ENCODE measurements around the gene TMTC1. TPM values are rescaled to one million over a fixed set of nuclear protein-coding genes. Genes with fewer than 3 reads are reported as not detected.
"Not testable (repeated sequence)": the region's sequence is repeated elsewhere in the genome, so short reads cannot be mapped to it uniquely, and the experiment has no call there.

The TMTC1 gene
- total and polyA plus RNA-seq, 5 experiments from 2014 or later, result not detected

DNA sequence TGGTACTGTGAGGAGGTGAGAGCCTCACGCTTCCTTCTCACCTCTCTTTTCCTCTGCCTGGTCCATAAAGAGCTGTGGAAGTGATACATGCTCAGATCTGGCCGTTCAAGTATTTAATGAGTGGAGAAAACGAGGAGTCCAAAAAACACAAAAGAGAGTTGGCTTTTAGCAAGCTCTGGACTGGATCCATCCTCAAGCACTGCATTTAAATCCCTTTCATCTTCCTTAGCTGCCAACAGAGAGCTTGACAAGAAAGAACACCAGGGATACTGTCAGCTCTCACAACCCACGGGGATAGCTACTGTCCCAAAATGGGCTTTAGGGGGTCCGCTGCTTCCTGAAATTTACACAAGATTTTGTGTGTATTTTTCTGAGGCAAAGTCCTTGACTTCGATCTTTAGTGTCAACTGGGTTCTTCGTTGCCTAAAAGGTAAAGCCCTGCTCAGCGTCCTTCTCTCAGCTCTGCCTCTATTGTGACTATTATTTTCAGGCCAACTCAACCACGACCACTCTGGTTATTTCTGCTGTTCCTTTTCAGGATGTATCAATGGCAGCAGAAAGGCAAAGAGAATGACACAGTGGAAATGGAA, 120.9 kb downstream of the TMTC1 start:
- H3K36me3 Mint-ChIP-seq, result no peaks in the 10 kb centered on the region
- no peaks in the 10 kb centered on the region for H3K9me3 Mint-ChIP-seq
- H3K27me3 Mint-ChIP-seq, result no peaks in the 10 kb centered on the region
- no peak for DNase-seq
- no peak overlapping the region for H3K4me3 Mint-ChIP-seq
- ATAC-seq, result no peak
- no peaks in the 10 kb centered on the region for H3K4me1 Mint-ChIP-seq
- POLR2A ChIA-PET, result no interaction called here
- no peak overlapping the region for H3K27ac Mint-ChIP-seq

DNA sequence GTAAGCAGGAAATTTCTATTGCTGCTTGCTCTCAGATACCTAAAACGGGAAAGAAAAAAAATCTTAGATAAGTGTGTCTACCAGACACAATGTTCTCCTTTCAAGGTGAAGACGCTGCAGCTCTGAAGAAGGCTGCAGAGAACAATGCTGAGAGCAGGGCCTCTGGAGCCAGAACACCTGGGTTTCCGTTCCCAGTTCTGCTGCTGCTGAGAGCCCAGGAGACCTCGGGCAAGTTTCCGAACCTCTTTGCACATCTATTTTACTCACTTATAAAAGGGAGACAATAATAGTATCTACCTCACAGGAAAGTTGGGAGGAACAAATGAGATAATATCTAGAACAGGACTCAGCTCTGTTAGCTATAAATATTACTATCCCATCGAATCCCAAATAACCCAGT, 122.9 kb downstream of the TMTC1 start:
- no peaks in the 10 kb centered on the region for H3K27me3 Mint-ChIP-seq
- ATAC-seq (no peak), DNase-seq (no peak)
- H3K36me3 Mint-ChIP-seq, result no peaks in the 10 kb centered on the region
- no peaks in the 10 kb centered on the region for H3K4me1 Mint-ChIP-seq
- POLR2A ChIA-PET, result no interaction called here
- H3K27ac Mint-ChIP-seq, result no peak overlapping the region
- no peaks in the 10 kb centered on the region for H3K9me3 Mint-ChIP-seq
- H3K4me3 Mint-ChIP-seq, result no peak overlapping the region

DNA sequence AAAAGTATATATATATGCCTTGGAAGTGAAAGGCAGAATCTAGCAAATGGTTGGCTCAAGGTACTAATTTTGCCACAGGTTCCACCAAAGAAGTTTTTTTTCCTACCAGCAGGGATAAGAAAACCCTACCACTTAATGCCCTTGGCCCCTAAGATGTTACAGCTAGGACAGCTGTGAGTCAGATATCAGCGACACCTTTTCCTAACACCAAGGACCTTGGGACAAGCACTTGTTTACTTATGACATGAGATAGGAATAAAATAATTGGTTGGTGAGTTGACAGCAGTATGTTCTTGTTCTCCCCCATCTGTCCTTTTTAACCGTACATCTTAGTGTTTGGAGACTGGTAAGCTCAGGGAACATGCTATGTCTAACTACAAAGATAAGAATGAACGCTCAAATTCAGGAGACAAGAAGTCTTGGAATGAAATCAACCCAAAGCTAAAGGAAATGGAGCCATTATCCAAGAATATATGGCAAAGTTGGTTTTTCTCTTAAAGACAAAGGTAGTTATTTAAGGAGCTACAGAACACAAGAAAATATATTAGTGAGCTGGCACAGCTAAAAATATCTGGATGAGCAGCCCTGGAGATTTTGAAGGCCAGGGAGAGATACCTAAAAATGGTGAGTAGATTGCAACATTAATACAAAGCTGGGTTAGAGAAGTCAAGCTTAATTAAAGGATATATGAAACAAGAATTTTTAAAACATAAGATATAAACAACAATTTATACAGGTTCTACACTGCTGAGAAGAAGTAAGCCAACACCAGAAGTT, 126.8 kb downstream of the TMTC1 start:
- DNase-seq, result no peak
- H3K4me3 Mint-ChIP-seq, result no peak overlapping the region
- H3K36me3 Mint-ChIP-seq, result no peaks in the 10 kb centered on the region
- no peaks in the 10 kb centered on the region for H3K4me1 Mint-ChIP-seq
- no peak for ATAC-seq
- H3K9me3 Mint-ChIP-seq, result no peaks in the 10 kb centered on the region
- H3K27ac Mint-ChIP-seq, result no peak overlapping the region
- peaks cover under 1 to 6% (median 3%) of the 10 kb centered on the region in 5 donors for H3K27me3 Mint-ChIP-seq
- POLR2A ChIA-PET, result no interaction called here

DNA sequence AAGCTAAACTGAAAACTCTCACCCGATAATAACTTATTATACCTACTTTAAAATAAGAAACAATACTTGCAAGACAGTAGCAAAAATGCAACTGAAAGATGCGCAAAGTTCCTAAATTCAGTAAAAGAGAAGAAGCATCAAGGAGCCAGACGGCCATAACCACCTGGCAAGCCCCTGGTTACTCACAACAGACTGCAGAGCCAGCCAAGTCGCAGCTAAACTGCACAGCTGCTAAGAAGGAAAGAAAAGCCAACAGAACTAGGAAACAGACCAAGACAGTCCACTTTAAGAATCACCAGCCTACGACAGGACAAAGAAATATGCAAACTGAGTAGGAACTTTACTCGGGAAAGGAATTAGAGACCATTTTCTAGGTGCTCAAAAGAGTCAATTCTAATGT, 127.9 kb downstream of the TMTC1 start:
- no peak overlapping the region for H3K27ac Mint-ChIP-seq
- DNase-seq, result no peak
- no peaks in the 10 kb centered on the region for H3K36me3 Mint-ChIP-seq
- POLR2A ChIA-PET, result no interaction called here
- peaks cover 3 to 14% (median 5%) of the 10 kb centered on the region in 5 donors for H3K27me3 Mint-ChIP-seq
- ATAC-seq, result no peak
- H3K9me3 Mint-ChIP-seq, result no peaks in the 10 kb centered on the region
- H3K4me3 Mint-ChIP-seq, result no peak overlapping the region
- H3K4me1 Mint-ChIP-seq, result no peaks in the 10 kb centered on the region

DNA sequence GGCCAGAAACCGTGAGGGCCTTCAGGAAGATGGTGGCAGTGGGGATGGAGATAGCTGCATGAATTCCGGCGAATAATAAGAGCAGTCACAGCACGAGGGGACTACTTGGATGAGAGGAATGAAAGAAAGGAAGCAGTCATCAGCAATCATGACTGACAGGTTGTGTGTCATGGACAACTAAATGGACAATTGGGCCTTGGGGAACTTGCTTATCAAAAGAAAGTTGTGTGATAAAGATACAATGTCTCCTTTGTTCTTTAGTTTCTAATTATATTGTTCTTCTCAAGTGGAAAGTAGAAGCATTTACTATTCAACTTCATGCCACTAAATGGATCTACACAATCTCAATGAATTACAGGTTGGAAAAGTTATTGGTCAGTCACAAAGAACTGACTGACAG, 130.5 kb downstream of the TMTC1 start:
- POLR2A ChIA-PET, result no interaction called here
- peaks cover 4 to 19% (median 6%) of the 10 kb centered on the region in 5 donors for H3K27me3 Mint-ChIP-seq
- no peaks in the 10 kb centered on the region for H3K9me3 Mint-ChIP-seq
- no peaks in the 10 kb centered on the region for H3K36me3 Mint-ChIP-seq
- no peak overlapping the region for H3K27ac Mint-ChIP-seq
- no peaks in the 10 kb centered on the region for H3K4me1 Mint-ChIP-seq
- ATAC-seq, result no peak
- no peak overlapping the region for H3K4me3 Mint-ChIP-seq
- DNase-seq, result no peak

DNA sequence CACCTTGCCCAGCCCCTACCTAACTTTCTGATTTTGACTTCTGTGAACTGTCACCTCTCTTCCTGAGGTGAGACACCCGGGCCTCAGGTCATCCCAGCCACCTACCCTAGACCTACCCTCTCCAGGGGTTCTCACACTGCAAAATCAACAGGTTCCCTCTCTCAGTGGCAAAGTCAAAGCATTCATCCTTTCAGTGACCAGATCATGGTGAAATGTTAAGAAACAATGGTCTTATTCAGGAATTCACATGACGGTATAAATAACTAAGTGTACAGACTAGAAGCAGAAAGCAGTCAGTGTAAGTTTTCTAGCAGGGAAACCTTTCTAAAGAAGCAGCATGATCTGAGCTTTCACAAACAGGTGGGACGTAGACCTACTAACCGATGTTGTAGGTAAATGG, 133.4 kb downstream of the TMTC1 start:
- Mint-ChIP-seq H3K27ac (no peak overlapping the region), H3K27me3 (peaks cover 4 to 19% (median 6%) of the 10 kb centered on the region in 5 donors), H3K4me3 (no peak overlapping the region), H3K4me1 (no peaks in the 10 kb centered on the region), H3K36me3 (no peaks in the 10 kb centered on the region), H3K9me3 (no peaks in the 10 kb centered on the region)
- DNase-seq (no peak), ATAC-seq (no peak)
- POLR2A ChIA-PET, result no interaction called here

DNA sequence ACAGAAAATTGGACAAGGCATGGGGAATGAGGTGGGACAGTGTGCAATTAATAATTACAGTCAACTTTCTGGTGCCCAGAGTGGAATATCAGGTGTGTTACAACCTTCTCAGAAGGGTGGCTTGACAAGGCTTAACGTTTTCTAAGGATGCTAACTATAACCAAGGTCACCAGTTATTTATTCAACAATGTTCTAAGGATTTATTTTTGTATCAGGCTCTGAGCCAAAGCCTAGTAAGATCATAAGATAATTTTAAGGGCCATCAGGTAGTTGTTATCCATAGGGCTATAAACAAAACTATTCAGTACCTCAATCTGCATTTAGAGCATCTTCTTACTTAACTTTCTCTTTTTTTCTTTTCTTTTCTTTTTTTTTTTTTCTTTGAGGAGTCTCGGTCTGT, 134.0 kb downstream of the TMTC1 start:
- Mint-ChIP-seq H3K27ac (no peak overlapping the region), H3K27me3 (peaks cover 4 to 19% (median 6%) of the 10 kb centered on the region in 5 donors), H3K4me3 (no peak overlapping the region), H3K4me1 (no peaks in the 10 kb centered on the region), H3K9me3 (no peaks in the 10 kb centered on the region), H3K36me3 (no peaks in the 10 kb centered on the region)
- ATAC-seq (no peak), DNase-seq (no peak)
- POLR2A ChIA-PET, result no interaction called here

DNA sequence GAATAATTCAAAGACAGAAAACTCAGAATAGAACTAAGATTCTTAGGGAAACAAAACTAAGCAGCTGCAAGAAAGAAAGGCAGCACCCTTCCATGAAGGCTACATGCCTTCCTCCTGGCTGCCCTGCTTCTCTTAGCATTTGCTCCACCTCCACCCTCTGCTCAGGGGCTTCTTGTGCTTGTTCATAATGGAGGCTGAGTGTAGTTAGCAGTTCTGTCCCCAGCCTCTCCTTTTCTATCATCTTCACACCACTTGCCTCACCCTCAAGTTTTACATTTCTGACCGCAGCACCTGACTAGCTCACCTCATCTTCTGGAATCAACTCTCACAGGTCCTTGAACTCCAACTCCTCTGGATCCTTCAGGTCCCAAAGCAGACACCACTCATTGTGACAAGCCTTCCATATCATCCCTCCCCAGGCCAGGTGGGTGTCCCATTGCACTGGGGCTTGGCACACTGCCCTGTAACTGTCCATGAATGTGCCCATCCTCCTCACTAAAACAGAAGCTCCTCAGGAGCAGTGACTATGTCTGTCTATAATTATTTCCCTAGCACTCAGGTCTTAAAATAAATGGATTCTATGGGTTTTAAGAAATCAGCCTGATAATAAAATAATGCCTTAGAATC, 139.1 kb downstream of the TMTC1 start:
- H3K27me3 Mint-ChIP-seq, result peaks cover 0 to 9% (median 3%) of the 10 kb centered on the region in 5 donors
- DNase-seq, result no peak
- no peaks in the 10 kb centered on the region for H3K9me3 Mint-ChIP-seq
- POLR2A ChIA-PET, result no interaction called here
- H3K4me1 Mint-ChIP-seq, result no peaks in the 10 kb centered on the region
- no peak overlapping the region for H3K27ac Mint-ChIP-seq
- ATAC-seq, result no peak
- H3K4me3 Mint-ChIP-seq, result no peak overlapping the region
- no peaks in the 10 kb centered on the region for H3K36me3 Mint-ChIP-seq

DNA sequence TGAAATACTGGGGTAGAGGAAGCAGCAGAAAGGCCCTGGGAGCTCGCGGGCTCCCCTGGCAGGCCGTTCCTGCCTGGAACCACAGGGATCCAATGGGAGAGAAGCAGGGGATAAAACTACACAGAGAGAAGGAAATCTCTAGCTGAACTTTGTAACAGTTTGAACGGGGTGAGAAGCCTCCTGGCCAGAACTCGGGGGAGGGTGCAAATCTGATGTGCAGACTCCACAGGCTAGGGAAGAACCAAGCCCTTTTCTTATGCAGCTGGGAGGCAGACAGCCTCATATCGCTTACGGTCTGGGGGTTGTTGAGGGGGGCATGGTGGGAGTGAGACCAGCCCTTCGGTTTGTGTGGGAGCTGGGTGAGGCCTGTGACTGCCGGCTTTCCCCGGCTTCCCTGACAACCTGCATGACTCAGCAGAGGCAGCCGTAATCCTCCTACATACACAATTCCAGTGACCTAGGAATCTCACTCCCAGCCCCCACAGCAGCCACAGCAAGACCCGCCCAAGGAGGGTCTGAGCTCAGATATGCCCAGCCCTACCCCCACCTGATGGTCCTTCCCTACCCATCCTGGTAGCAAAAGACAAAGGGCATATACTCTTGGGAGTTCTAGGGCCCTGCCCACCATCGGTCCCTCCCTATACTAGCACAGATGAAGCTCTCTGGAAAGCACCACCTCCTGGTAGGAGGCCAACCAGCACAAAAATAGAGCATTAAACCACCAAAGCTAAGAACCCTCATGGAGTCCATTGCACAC, 143.0 kb downstream of the TMTC1 start:
- Mint-ChIP-seq H3K4me3 (no peak overlapping the region), H3K27ac (no peak overlapping the region), H3K27me3 (peaks cover 0 to 25% (median 6%) of the 10 kb centered on the region in 5 donors), H3K4me1 (no peaks in the 10 kb centered on the region), H3K9me3 (no peaks in the 10 kb centered on the region), H3K36me3 (no peaks in the 10 kb centered on the region)
- POLR2A ChIA-PET, result no interaction called here
- ATAC-seq (no peak), DNase-seq (no peak)

DNA sequence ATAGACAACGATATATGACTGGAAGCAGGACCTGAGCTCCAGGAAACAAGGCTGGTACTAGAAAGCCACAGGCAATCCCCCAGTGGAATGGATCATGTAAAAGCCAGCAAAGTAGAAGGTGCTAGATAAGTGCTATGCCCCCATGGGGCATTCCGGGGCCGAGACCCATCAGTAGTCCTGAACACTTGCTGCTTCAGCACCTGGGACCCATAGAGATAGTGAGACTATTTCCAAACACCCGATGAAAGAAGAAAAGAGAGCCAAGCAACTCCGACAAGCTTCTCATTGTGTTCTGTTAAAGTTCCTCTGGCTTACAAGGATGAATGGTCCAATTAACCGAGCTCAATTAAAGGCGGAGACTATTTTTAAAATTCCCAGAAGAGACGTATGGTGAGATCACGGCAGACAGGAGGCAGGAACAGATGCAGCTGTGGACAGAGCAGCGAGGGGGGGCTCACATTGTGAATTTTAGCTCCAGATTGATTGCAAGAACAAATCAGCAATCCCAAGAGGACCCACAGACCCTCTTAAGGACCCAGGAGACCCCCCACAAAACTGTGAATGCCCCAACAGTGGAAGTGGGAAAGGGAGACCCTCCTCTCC, 143.7 kb downstream of the TMTC1 start:
- peaks cover 0 to 32% (median 10%) of the 10 kb centered on the region in 5 donors for H3K27me3 Mint-ChIP-seq

DNA sequence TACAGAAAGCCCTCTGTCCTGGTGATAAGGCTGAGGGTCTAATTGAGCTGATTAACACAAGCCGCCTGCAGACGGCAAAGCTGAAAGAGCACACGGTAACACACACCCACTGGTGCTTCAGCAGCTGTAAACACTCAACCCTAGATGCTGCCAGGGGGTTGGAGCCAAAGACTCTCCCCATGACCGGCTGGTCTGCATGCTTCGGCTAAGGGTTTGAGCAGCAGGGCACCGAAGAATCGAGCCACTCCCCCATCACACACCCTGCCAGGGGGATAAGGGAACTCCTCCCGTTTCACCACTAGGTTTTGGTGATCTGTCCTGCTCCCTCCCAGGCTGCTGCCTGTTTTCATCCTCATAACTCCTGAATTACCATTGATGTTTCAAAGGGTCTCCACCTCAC, 145.2 kb downstream of the TMTC1 start:
- no peaks in the 10 kb centered on the region for H3K4me1 Mint-ChIP-seq
- H3K36me3 Mint-ChIP-seq, result no peaks in the 10 kb centered on the region
- H3K27me3 Mint-ChIP-seq, result peaks cover 0 to 32% (median 17%) of the 10 kb centered on the region in 5 donors
- H3K27ac Mint-ChIP-seq, result no peak overlapping the region
- H3K4me3 Mint-ChIP-seq, result no peak overlapping the region
- no peaks in the 10 kb centered on the region for H3K9me3 Mint-ChIP-seq
- ATAC-seq (no peak), DNase-seq (no peak)
- POLR2A ChIA-PET, result no interaction called here

More for the DNA sequence above, 143.7 kb downstream of the TMTC1 start:
- ATAC-seq, result no peak
- H3K9me3 Mint-ChIP-seq, result no peaks in the 10 kb centered on the region
- H3K27ac Mint-ChIP-seq, result no peak overlapping the region
- H3K4me3 Mint-ChIP-seq, result no peak overlapping the region
- POLR2A ChIA-PET, result no interaction called here
- no peaks in the 10 kb centered on the region for H3K4me1 Mint-ChIP-seq
- DNase-seq, result no peak
- H3K36me3 Mint-ChIP-seq, result no peaks in the 10 kb centered on the region

DNA sequence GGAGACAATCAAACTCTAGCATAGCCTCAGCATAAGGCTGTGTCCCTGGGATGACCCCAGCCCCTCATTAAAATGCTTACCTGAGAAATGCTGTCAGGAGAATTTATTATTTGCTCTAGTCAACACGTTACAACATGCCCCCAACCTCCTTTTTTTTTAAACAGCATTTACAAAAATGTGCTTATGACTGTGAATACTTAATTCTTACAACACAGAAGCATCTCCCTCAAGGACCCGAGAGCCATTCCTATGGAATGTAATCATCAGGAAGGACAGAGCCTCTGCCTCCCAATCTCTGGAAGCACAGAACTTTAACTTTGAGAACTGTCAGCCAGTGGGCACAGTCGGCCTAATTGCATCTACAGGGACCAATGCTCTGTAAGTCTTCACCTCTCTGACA, 149.7 kb downstream of the TMTC1 start:
- POLR2A ChIA-PET, result no interaction called here
- no peak for ATAC-seq
- no peaks in the 10 kb centered on the region for H3K36me3 Mint-ChIP-seq

DNA sequence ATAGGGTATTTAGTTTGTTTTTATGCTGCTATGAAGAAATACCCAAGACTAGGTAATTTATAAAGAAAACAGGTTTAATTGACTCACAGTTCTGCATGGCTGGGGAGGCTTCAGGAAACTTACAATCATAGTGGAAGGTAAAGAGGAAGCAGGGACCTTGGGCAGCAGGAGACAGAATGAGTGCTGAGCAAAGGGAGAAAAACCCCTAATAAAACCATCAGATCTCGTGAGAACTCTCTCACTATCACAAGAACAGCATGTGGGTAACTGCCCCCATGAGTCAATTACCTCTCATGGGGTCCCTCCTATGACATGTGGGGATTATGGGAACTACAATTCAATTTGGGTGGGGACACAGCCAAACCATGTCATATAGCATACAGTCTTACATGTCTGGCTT, 153.6 kb downstream of the TMTC1 start:
- H3K4me1 Mint-ChIP-seq, POLR2A ChIA-PET, DNase-seq, H3K36me3 Mint-ChIP-seq, H3K4me3 Mint-ChIP-seq, ATAC-seq, H3K27ac Mint-ChIP-seq: not testable (repeated sequence)
- peaks cover 0 to 13% (median 4%) of the 10 kb centered on the region in 5 donors for H3K27me3 Mint-ChIP-seq
- peaks cover 0 to 10% (median 2%) of the 10 kb centered on the region in 9 donors for H3K9me3 Mint-ChIP-seq

More for the DNA sequence above, 149.7 kb downstream of the TMTC1 start:
- peaks cover 0 to 4% (median 0%) of the 10 kb centered on the region in 9 donors for H3K9me3 Mint-ChIP-seq
- no peak for DNase-seq
- H3K27me3 Mint-ChIP-seq, result peaks cover 0 to 22% (median 12%) of the 10 kb centered on the region in 5 donors
- H3K4me3 Mint-ChIP-seq, result no peak overlapping the region
- no peaks in the 10 kb centered on the region for H3K4me1 Mint-ChIP-seq
- H3K27ac Mint-ChIP-seq, result no peak overlapping the region
